Loucy (cell line): ENCODE results near the gene DSCAML1.

ENCODE experiments used
- H2AFZ ChIP-seq: fragments of 200-600 bp; sonication (generic); 2 replicates; pipeline ENCODE4 v1.6.0; 2016; ENCODE audit warnings: antibody characterized with exemption, mild to moderate bottlenecking, low read length, moderate library complexity
- H3F3A ChIP-seq: fragments of 200-600 bp; 2 replicates; pipeline ENCODE4 v1.6.0; 2016; ENCODE audit warnings: antibody characterized with exemption, low read depth, mild to moderate bottlenecking
- H3K27me3 ChIP-seq: fragments of 200-600 bp; sonication (generic); 2 replicates; pipeline ENCODE4 v1.6.1; 2014; ENCODE audit warnings: low read length, mild to moderate bottlenecking; ENCODE audit not compliant: insufficient read depth, poor library complexity, severe bottlenecking
- H3K36me3 ChIP-seq: fragments of 200-600 bp; sonication (generic); 2 replicates; pipeline ENCODE4 v1.6.1; 2016; ENCODE audit warnings: low read length; ENCODE audit not compliant: insufficient read depth
- H3K4me1 ChIP-seq: fragments of 200-600 bp; sonication (generic); 2 replicates; pipeline ENCODE4 v1.5.1; 2014; ENCODE audit warnings: low read length, mild to moderate bottlenecking; ENCODE audit not compliant: insufficient read depth, poor library complexity, severe bottlenecking
- H3K4me2 ChIP-seq: fragments of 200-600 bp; sonication (generic); 2 replicates; pipeline ENCODE4 v1.6.0; 2014; ENCODE audit warnings: antibody characterized with exemption, low read length, low read depth, mild to moderate bottlenecking; ENCODE audit not compliant: poor library complexity, severe bottlenecking
- H3K4me3 ChIP-seq: fragments of 200-600 bp; sonication (generic); 2 replicates; pipeline ENCODE4 v1.5.1; 2014; ENCODE audit warnings: low read length, mild to moderate bottlenecking, mixed read lengths; ENCODE audit not compliant: poor library complexity, severe bottlenecking
- H3K79me2 ChIP-seq: fragments of 200-600 bp; sonication (generic); 2 replicates; pipeline ENCODE4 v1.6.1; 2014; ENCODE audit warnings: low read length; ENCODE audit not compliant: insufficient read depth
- H3K9ac ChIP-seq: fragments of 200-600 bp; sonication (generic); 2 replicates; pipeline ENCODE4 v1.6.0; 2014; ENCODE audit warnings: mild to moderate bottlenecking, low read depth, low read length, moderate library complexity; ENCODE audit not compliant: poor library complexity, severe bottlenecking
- H3K9me2 ChIP-seq: fragments of 200-600 bp; sonication (generic); replicated peaks from 2 replicates; pipeline ENCODE4 v1.6.1; 2016; ENCODE audit warnings: low read depth, low read length, mixed read lengths
- H3K9me3 ChIP-seq: fragments of 200-600 bp; sonication (generic); 2 replicates; pipeline ENCODE4 v1.6.1; 2014; ENCODE audit warnings: mild to moderate bottlenecking, antibody characterized with exemption, low read length, low read depth; ENCODE audit not compliant: insufficient read depth
- H4K20me1 ChIP-seq: fragments of 200-600 bp; sonication (generic); 2 replicates; pipeline ENCODE4 v1.6.0; 2014; ENCODE audit warnings: antibody characterized with exemption, low read length, mild to moderate bottlenecking; ENCODE audit not compliant: insufficient read depth, poor library complexity, severe bottlenecking
- CTCF ChIP-seq: fragments of 200-600 bp; sonication (generic); conservative IDR thresholded peaks from 2 replicates; pipeline ENCODE4 v1.5.1; 2014; ENCODE audit warnings: mild to moderate bottlenecking, antibody characterized with exemption, low read length
- EZH2phosphoT487 ChIP-seq: fragments of 200-600 bp; IDR thresholded peaks from 2 replicates; pipeline ENCODE4 v1.6.1; 2018; ENCODE audit warnings: antibody characterized with exemption, mild to moderate bottlenecking, moderate library complexity, borderline replicate concordance

The DSCAML1 gene

DNA sequence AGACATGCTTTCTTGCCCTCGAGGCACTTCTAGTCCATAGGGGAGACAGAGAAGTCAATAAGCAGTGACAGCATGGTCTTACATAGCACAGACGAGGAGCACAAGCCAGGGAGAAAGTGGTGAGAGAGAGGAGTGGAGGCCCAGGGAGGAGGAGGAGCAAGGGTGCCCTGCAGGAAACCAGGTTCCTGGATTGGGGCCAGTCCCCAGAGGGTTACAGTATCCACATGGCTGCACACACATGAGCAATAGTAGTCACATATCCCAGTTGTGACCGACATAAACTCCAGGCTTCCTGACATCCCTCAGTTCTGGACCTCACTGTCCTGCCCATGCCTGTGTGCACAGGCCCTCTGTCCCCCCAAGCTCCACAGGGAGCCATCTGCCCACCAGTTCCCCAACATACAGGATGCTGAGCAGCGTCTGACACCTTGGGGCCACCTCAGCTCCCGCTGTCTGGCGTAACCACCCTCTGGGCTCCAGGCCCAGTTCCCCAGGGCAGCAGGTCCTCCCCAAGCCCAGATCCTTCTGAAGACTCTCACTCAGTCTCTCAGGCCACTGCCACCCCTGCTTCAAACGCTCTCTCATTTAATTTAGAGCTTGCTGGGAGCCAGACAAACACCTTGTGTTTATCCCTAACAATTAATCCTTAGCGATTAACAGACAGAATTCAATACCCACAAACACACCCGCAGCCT, 53.7 kb downstream of the DSCAML1 start:
- H3K36me3 ChIP-seq = no peaks in the 10 kb centered on the region
- no peaks in the 10 kb centered on the region for H3K9me2 ChIP-seq
- TF ChIP-seq EZH2phosphoT487 = no peak
- TF ChIP-seq CTCF = no peak
- no peak overlapping the region for H3K4me3 ChIP-seq
- no peaks in the 10 kb centered on the region for H4K20me1 ChIP-seq
- H3K4me1 ChIP-seq = peaks cover 2% of the 10 kb centered on the region
- H3F3A ChIP-seq = no peaks in the 10 kb centered on the region
- no peak overlapping the region for H3K9ac ChIP-seq
- no peak overlapping the region for H2AFZ ChIP-seq
- no peaks in the 10 kb centered on the region for H3K9me3 ChIP-seq
- no peak overlapping the region for H3K4me2 ChIP-seq
- no peaks in the 10 kb centered on the region for H3K79me2 ChIP-seq
- H3K27me3 ChIP-seq = no peaks in the 10 kb centered on the region

DNA sequence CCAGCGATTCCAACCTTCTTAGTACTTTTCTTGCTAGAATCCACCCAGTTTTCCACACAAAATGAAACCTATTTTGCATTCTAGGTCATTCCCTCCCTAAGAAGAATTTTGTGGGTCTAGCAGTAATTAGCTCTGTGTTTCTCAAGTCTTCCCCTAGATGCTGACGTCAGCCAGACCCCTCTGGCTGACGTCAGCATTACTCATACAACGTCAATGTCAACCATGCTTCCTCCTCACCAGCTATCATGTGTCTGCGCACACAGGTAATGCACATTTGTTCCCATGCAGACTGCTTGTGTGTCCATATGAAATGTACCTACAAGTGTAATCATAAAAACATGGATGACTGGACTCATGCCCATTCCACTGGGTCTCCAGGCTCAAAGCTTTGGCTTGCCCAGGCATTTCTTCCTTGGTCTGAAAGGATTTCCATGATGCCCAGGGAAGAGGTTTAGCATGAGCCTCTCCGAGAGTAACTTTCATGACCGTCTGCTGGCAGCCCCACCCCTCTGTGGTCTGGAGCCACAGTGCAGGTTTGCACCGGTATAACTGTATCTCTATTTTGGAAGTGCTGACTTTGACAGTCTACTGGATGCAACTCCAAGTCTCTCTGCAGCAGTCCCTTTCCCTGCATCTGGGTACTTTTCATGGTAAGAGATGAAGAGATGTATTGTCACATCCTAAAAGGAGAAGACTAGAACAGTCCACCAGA, 58.6 kb downstream of the DSCAML1 start:
- no peaks in the 10 kb centered on the region for H3K79me2 ChIP-seq

DNA sequence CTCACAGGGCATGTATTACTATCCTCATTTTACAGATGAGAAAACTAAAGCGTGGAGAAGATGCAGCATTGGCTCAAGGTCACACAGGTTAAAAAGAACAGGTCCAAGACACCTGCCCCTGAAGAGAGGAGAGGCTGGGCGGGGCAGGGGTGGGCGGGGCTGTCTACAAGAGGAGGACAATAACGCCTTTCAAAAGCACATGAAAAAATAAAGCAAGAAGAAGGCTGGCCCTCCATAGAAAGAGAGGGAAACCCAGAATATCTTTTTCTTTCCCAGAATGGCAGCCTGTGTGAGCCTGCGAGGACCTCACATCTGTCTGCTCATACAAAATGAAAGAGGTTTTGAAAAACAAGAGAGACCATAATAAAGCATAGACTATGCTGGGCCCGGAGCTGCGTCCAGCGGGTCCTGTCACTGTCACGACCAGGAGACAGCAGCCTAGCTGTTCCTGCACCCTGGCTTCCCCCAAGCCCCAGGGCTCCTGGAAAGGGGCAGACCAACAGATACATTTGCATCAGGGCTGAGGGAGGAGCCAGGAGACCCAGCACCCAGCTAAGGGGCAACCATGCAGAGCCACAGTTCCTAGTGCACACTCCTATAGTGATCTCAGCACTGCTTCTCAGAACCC, 61.6 kb downstream of the DSCAML1 start:
- no peaks in the 10 kb centered on the region for H3K79me2 ChIP-seq
- no peak overlapping the region for H2AFZ ChIP-seq
- no peak for TF ChIP-seq CTCF
- no peak for TF ChIP-seq EZH2phosphoT487
- H4K20me1 ChIP-seq = no peaks in the 10 kb centered on the region
- H3K9me2 ChIP-seq = no peaks in the 10 kb centered on the region
- H3K4me1 ChIP-seq = peaks cover 8% of the 10 kb centered on the region
- no peaks in the 10 kb centered on the region for H3K27me3 ChIP-seq
- H3F3A ChIP-seq = no peaks in the 10 kb centered on the region
- no peaks in the 10 kb centered on the region for H3K36me3 ChIP-seq
- H3K9ac ChIP-seq = no peak overlapping the region
- H3K4me2 ChIP-seq = no peak overlapping the region
- H3K4me3 ChIP-seq = no peak overlapping the region
- H3K9me3 ChIP-seq = no peaks in the 10 kb centered on the region

More for the DNA sequence above, 58.6 kb downstream of the DSCAML1 start:
- Histone ChIP-seq H3K4me2 (no peak overlapping the region), H3K9me3 (no peaks in the 10 kb centered on the region), H2AFZ (no peak overlapping the region), H3K4me1 (peaks cover 2% of the 10 kb centered on the region), H4K20me1 (no peaks in the 10 kb centered on the region), H3K9me2 (no peaks in the 10 kb centered on the region), H3F3A (no peaks in the 10 kb centered on the region), H3K4me3 (no peak overlapping the region), H3K27me3 (no peaks in the 10 kb centered on the region), H3K36me3 (no peaks in the 10 kb centered on the region), H3K9ac (no peak overlapping the region)
- TF ChIP-seq CTCF = no peak
